GM12892 (cell line): ENCODE measurements around the gene BICD2.

Experiments used
- DNase-seq: peaks from one replicate; pipeline ENCODE4 v3.0.0; 2011; ENCODE audit not compliant: insufficient read length
- FAIRE-seq: peaks from 2 replicates; lab custom pipeline; 2011; peaks lifted over from hg19 to GRCh38; lab: Jason Lieb, UNC
- POLR2A ChIP-seq: IDR thresholded peaks from 2 replicates; pipeline ENCODE4 v1.6.1; 2011; ENCODE audit warnings: low read depth, low read length, control low read depth
- POLR2AphosphoS5 ChIP-seq: IDR thresholded peaks from 2 replicates; pipeline ENCODE4 v1.6.1; 2011; ENCODE audit warnings: low read depth, low read length, control low read depth
- TAF1 ChIP-seq: IDR thresholded peaks from 2 replicates; pipeline ENCODE4 v1.6.1; 2011; ENCODE audit warnings: low read depth, mild to moderate bottlenecking, control low read depth, low read length, borderline replicate concordance

BICD2 gene

DNA sequence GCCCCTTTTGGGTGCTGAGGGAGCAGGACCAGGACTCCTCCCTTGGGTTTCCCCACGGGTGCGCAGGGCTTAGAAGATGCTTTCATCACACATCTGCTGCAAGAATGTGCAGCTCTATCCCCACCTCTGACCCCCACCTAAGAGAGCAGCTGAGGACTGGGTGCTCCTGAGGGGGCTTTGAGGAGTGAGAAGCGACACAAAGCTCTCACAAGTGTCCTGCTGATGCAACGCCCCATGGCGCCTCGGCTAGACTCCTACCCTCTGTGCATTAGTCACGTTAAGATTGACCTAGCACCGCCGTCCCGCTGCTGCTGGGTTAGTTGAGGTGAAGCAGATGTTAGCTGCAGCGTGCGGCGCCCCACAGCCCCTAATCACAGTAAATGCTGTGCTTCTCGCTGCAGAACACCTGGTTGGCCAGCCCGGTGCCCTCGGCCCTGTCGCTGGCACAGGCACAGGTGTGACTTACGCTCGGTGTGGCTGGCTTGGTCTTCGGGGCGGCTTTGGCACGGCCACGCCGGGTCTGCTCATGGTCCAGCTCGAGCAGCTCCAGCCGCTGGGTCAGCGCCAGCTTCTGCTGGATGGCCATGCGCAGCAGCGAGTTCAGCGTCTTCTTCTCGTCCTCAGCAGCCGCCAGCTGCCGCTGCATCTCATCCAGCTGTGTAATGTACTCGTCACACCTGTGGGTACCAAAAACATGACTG is 49.7 kb downstream of the BICD2 start:
- FAIRE-seq (no peak), DNase-seq (no peak)
- TF ChIP-seq POLR2AphosphoS5: no peak
- TF ChIP-seq POLR2A: no peak
- TF ChIP-seq TAF1: no peak

DNA sequence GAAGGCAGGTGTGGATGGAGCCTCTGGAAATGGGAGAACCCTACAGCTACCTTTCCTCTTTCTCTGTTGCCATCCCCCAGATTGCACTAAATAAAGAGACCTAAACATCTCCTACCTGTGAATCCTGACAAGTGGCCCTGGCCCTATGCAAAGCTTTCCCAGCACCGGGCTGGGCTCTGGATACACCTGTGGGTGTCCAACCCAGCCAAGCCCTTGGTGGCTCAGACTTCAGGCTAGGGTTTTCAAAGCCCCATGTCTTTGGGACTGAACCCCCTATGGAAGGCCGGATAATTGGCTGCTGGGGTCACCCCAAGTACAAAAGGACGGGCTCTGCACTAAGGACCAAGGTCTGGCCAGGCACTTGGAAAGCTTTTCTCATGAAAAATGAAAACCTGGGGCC is 50.6 kb downstream of the BICD2 start:
- TF ChIP-seq TAF1 (no peak), POLR2AphosphoS5 (no peak), POLR2A (no peak)
- FAIRE-seq: no peak
- DNase-seq: no peak

DNA sequence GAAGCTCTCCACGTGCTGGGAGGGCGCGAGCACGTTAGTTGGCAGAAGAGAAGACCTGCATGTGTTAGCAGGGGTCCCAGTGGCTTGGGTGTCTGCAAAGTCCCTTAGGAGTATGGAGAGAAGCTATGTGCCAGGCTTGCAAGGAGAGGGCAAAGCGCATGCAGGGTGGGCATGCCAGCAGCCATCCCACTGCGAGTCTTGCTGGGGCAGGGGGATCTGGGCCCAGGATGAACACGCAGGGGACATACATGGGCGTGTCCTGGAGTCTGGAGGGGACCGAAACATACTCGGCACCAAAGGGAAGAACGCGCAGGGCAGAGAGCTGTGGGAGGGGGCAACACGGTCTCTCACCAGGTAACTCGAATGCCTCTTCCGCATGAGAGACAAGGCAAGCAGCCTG is 51.1 kb downstream of the BICD2 start:
- DNase-seq: no peak
- FAIRE-seq: no peak
- no peak for TF ChIP-seq POLR2AphosphoS5

DNA sequence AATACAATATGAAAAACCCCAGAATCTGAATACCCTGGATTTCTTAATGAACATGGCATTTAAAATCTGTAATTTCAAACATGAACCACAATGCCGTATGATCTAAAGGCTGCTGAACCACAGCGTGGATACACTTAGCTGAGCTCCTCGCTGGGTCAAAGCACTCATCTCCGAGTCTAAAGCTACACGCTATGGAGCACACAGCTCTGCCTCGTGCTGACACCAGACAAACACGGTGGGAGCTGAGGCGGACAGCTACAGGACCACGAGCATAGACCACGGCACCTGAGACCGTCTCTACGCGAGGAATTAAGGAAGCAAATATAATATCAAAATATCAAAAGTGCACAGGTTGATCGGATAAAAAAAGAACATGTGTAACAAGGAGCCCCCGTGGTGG is 51.9 kb downstream of the BICD2 start:
- no peak for TF ChIP-seq POLR2AphosphoS5
- no peak for TF ChIP-seq TAF1
- TF ChIP-seq POLR2A: no peak
- DNase-seq (no peak), FAIRE-seq (no peak)

DNA sequence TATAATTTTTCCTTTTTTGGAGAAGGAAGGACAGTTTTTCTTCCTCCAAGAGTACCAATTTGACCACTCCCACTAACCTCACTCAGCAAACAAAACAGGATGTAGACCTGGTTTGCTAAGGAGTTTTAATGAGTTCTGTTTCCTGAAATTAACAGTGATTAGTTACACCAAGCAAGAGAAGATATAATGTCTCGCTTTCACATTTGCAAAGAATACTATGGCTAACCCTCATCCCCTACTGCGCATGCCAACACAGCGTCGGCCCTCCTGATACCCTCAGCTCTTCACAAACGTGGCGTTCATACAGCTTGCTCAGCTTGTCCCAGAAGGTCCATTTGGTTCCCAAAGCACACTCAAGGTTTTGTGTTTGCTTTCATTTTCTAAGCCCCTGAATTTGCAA is 52.8 kb downstream of the BICD2 start:
- peak; percentile 80 for FAIRE-seq
- no peak for TF ChIP-seq POLR2A

DNA sequence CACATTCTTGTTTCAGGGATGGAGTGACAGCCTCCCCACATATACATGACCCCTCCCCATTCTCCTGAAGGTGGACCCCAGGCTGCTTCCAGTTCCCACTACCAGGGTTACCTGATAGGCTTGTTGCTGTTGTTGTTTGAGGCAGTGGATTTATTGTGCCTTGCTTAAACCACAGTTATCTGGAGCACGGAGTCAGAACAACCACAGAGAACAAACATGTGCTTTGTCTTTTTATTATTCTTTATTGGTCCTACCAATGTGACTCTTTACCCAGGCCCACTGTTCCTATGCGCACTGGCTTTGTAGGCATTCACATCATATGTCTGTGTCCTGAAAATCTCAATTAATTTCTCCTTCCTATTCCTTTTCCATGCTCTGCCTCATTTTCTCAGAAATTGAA is 53.5 kb downstream of the BICD2 start:
- TF ChIP-seq POLR2A (no peak), TAF1 (no peak), POLR2AphosphoS5 (no peak)
- no peak for FAIRE-seq
- no peak for DNase-seq

More for the DNA sequence above, 52.8 kb downstream of the BICD2 start:
- no peak for DNase-seq

DNA sequence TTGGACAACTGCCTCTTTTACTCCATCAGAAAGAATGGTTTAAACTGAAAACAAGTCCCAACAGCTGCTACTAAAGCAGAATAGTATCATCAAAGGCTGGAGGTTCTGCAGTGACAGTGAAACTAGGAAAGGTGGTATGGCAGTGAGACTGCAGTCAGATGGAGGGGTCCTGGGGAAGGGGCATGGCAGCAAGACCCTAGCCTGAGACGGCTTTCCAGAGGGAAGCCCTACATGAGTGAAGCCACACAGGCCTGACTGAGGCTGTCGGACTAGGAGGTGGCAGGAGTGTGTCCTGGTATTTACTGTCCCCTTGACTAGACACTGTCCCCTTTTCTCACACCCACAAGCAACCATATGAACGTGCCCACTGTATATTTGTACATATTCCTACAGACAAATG is 54.3 kb downstream of the BICD2 start:
- FAIRE-seq: no peak
- DNase-seq: no peak
- TF ChIP-seq TAF1: no peak
- no peak for TF ChIP-seq POLR2AphosphoS5

DNA sequence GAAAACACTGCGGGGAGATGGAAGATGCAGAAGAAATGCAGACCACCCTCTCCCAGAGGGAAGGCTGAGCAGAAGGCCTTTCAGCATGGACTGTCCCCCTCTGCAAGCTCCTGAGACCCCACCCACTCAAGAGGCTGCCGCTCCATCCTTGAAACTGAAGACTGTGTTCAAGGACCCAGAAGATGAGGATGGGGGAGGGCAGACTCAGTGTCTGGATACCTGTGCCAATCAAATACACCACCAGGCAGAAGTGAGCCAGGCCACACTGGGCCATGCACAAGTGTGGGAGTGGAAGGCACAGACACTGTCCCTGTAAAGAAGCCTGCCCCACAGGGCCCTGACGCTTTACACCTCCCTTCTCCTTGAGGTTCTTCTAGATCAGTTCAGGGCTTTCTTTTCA is 54.7 kb downstream of the BICD2 start:
- DNase-seq: no peak
- no peak for TF ChIP-seq TAF1
- no peak for TF ChIP-seq POLR2AphosphoS5
- no peak for TF ChIP-seq POLR2A
- no peak for FAIRE-seq

DNA sequence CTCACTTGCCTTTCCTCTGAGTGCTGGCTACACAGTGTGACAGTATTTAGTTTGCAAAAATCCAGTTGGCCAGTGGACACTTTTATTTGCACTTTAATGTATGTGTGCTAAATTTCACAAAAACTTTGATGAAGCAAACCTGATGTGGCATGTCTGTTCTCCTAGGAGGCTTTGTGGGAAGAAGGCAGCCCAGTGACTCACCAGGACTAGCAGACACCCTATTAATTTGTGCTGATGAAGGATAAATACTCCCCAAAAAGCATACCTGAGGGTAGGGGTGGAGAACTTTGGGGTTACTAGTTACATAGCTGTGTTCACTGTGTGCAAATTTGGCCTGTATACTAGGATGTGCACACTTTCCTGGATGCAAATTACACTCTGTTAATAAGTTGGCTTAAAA is 55.4 kb downstream of the BICD2 start:
- DNase-seq (no peak), FAIRE-seq (no peak)
- TF ChIP-seq POLR2A (no peak), TAF1 (no peak), POLR2AphosphoS5 (no peak)

DNA sequence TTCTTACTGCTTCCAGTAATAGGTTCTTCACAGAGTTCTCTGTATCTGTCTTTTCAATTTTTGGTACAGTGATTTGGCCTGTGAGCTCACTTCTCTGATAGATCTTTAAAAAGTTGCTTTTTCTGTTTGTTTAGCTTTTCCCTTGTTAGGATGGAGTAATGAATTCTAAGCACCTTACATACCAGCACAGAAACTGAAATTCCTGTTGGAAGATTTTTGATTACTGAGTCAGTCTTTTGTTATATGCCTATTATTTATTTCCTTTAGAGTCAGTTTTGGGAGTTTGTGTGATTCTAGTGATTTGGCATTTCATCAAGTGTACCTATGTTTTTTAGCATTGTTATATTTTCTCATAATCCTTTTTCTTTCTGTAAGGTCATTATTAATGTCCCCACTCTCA is 57.1 kb downstream of the BICD2 start:
- no peak for FAIRE-seq
- no peak for DNase-seq
- TF ChIP-seq TAF1: no peak
- TF ChIP-seq POLR2AphosphoS5: no peak
- no peak for TF ChIP-seq POLR2A

DNA sequence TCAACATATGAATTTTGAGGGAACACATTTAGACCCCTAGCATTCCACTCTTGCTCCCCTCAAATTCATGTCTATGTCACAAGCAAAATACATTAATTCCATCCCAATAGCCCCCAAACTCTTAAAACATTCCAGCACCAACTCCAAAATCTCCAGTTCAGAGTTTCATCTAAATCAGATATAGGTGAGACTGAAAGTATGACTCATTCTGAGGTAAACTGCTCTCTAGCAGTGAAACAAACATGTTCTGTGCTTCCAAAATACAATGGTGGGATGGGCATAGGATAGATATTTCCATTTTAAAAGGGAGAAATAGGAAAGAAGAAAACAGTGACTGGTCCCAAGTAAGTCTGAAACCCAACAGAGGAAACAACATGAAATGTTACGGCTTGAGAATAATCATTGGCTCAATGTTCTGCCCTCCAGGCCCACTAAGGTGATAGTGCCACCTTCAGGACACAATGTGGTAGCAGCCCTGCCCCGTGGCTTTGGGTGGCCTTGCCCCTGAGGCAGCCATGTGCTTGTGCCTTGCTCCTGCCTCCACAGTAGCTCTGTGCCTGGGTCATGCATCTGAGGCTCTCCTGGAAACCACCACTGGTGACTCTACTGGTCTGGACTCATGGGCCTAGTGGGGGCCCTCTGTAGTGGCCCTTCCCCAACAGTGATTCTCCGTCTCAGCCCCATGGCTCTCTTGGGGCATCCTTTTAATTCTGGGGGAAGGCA is 58.3 kb downstream of the BICD2 start:
- FAIRE-seq (no peak), DNase-seq (no peak)
- TF ChIP-seq POLR2A (no peak), POLR2AphosphoS5 (no peak), TAF1 (no peak)

DNA sequence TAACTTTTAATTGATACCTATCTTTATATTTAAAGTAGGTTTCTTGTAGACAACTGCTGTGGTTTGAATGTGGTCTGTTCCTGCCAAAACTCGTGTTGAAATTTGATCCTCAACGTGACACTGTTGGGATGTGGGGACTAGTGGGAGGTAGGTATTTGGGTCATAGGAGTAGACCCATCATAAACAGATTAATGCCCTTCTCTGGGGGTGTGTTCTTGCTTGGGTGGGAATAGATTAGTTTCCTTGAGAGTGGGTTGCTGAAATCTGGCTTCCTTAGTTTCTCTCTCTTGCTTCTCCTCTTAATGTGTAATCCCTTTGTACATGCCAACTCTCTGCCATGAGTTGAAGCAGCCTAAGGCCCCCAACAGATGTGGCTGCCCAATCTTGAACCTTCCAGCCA is 60.1 kb downstream of the BICD2 start:
- TF ChIP-seq POLR2A (no peak), POLR2AphosphoS5 (no peak), TAF1 (no peak)
- FAIRE-seq (no peak), DNase-seq (no peak)

DNA sequence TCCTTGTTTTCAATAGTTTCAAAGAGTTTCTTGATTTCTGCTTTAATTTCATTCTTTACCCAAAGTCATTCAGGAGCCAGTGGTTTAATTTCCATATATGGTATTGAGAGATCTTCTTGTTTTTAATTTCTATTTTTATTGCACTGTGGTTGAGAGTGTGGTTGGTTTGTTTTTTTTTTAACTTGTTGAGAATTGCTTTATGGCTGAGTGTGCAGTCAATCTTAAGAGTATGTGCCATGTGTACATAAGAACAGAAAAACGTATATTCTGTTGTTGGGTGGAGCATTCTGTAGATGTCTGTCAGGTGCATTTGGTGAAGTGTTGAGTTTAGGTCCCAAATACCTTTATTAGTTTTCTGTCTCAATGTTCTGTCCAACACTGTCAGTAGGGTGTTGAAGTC is 68.0 kb downstream of the BICD2 start:
- DNase-seq (no peak), FAIRE-seq (no peak)
- TF ChIP-seq TAF1 (no peak), POLR2AphosphoS5 (no peak), POLR2A (no peak)

DNA sequence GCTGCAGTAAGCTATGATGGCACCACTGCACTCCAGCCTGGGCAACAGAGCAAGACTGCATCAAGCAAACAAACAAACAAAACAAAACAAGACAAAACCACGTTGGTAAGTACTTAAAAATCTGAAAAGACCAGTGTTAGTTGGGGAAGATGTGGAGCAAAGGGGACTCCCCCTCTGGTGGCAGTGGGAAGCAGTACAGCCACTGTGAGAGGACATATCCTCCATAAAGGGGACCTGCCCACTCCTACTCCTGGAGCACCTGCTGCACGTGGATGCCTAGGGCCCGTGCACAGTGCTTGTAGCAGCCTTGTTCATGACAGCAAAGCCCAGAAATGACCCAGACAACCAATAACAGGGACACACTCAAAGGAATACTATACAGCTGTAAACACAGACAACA is 77.7 kb downstream of the BICD2 start:
- TF ChIP-seq POLR2AphosphoS5 (no peak), TAF1 (no peak), POLR2A (no peak)
- DNase-seq: no peak
- FAIRE-seq: no peak
